GM15510 (cell line): ENCODE data around the gene C19orf12.

Experiments used
- POLR2A ChIP-seq: IDR thresholded peaks from 3 replicates; pipeline ENCODE4 v1.6.1; 2011; ENCODE audit warnings: borderline replicate concordance; ENCODE audit not compliant: insufficient read length; ENCODE audit errors: extremely low read depth

Gene C19orf12

DNA sequence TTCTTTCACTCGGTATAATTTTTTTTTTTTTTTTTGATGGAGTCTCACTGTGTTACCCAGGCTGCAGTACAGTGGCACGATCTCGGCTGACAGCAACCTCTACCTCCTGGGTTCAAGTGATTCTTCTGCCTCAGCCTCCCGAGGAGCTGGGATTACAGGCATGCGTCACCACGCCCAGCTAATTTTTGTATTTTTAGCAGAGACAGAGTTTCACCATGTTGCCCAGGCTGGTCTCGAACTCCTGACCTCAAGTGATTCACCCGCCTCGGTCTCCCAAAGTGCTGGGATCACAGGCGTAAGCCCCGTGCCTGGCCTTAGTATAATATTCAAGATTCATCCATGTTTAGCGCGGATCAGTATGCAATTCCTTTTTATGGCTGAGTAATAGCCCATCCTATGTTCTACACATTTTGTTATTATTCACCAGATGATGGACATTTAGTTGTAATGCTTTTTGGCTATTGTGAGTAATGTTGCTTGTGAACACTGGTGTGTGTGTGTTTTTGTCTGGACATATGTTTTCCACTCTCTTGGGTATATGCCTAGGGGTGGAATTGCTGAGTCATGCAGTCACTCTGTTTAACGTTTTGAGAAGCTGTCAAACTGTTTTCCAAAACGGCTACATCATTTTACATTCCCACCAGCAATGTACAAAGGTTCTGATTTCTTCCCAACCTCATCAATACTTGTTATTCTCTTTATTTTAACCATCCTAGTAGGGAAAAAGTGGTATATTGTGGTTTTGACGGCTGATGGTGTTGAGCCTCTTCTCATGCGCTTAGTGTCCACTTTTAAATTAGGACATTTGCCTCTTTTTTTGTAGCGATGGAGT, 26.9 kb downstream of the C19orf12 start:
- no peak for TF ChIP-seq POLR2A

DNA sequence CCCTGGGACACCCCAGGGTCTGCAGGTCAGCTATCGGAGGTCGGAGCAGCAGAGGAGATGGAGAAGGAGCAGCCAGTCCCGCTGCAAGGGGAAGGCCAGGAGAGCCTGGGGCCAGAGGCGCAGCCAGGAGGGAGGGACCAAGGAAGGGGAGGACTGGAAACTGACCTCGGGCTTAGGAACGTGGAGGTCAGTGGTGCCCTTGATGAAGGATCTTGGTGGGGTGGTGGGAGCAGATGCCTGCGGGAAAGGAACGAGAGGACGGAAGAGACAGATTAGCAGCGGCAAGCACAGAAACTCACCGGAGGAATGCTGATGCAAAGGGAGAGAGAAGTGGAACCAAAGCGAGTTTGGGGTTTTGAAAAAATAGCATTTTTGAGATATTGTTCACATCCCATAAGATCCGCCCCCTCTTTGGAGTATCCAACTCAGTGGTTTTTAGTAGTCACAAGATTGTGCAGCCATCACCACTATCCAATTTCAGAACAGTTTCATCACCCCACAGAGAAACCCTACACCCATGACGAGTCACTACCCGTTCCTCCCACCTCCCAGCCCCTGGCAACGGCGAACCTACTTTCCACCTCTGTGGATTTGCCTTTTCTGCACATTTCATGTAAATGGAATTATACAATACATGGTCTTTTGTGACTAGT, 27.7 kb downstream of the C19orf12 start:
- no peak for TF ChIP-seq POLR2A

DNA sequence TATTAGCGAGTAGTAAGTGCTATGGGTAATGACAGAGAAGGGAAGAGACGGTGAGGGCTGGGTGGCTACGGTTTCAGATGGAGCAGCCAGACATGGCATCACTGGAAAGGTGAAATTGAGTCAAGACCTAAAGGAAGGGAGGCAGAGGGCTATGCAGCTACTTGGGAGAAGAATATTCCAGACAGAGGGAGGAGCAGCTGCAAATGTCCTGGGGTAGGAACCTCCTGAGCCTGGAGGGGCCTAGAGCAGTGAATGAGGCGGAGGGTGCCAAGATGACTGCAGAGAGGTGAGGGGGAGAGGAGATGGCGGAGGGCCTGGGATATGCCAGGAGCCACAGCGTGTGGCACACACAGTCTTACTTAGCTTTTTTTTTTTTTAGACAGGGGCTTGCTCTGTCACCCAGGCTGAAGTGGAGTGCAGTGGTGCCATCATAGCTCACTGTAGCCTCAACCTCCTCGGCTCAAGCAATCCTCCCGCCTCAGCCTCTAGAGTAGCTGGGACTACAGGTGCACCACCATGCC, 28.7 kb downstream of the C19orf12 start:
- no peak for TF ChIP-seq POLR2A

DNA sequence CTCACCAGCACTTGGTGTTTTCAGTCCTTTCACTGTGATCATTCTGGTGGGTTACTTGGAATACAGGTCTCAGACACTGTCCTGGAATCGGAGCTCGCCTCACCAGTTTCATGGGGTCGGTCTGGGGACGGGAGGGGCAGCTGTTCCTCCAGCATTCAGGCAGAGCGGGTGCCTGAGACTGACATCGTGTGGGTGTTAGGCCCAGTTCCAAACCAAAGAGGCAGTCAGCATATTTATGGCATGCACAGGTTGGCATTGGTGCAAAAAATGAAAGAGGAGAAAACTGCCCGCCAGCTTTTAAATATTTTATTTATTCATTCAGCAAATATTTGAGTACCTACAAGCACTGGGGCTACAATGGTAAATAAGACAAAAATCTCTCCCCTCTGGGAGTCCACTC, 29.7 kb downstream of the C19orf12 start:
- no peak for TF ChIP-seq POLR2A

DNA sequence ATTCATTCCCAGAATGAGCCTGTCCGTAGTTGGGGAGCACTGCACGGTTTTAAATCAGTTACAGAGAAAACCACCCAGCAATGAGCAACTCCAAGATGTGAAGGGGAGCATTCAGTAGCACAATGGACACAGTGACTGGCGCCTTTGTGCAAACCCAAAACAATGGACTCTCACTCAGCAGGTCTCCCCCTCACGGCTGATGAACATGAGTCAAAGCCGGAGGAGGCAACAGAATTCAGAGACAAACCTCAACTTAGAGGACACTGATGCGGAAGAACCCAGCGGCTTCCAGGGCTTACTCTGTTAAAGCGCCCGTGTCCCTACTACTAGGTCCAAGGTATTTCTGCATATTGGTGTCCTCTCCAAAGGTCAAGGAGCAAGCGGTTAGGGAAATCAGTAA, 32.1 kb downstream of the C19orf12 start:
- TF ChIP-seq POLR2A = no peak

DNA sequence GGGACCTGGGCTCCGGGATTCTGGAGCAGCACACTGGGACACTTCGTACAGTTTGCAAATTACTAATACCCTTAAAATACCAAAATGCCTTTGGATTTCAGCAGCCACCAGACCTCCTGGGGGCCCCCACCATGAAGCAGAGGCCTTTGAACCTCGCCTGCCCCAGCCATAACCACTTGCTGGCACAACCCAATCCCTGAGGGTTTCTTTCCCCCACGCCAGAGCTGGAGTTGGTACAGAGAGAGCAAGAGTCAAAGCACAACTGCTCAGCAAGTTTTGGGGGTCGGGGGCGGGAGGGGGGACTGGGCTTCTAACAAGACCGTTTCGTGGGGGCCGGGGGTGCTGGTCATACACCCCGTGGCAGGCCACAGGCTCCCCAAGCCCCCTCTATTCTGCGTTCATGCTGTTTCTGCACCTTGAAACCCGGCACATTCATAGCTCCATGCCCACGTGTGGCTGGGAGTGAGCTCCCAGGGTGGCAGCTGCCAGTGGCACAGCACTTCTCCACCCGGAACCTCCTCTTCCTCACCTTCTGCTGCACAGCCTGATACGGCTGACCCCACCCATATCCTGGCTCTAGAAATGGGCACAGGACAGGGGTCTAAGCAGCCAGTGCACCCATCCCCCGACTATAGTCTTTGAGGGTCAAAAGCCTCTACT, 32.7 kb downstream of the C19orf12 start:
- no peak for TF ChIP-seq POLR2A

DNA sequence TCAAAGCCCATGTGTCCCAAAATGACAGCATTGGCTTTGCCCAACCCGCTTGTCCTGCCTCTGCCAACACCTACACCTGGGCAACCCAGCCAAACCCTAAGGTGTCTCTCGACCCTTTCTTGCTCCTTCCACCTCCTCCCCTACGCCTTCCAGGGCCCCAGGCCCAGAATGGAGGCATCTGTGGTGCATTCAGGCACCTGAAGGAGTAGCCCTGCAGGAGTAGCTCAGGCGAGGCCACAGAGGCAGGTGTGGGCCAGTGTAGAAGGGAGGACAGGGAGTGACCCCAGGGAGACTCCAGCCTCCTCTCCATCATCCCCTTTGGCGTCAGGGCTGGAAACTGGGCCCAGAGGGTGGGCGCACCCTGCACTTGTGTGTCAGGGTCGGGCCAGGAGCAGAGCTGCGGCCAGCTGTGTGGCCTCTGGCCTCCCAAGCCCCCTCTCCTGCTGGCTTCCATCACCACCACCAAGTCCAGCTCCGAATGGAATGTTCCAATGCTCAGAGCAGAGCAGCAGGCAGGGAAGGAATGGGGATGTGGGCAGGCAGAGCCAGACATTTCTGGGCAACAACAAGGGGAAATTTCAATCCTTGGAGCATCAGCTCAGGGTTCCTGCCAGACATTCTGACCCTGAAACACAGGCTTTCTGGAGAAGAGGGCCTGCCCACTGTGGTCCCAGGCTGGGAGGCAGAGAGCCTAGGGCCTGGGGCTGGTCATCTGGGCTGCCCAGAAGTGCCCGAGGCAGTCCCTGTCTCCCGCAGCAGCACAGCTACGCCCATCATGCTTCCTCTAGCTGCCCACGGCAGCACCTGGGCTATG, 33.4 kb downstream of the C19orf12 start:
- no peak for TF ChIP-seq POLR2A

DNA sequence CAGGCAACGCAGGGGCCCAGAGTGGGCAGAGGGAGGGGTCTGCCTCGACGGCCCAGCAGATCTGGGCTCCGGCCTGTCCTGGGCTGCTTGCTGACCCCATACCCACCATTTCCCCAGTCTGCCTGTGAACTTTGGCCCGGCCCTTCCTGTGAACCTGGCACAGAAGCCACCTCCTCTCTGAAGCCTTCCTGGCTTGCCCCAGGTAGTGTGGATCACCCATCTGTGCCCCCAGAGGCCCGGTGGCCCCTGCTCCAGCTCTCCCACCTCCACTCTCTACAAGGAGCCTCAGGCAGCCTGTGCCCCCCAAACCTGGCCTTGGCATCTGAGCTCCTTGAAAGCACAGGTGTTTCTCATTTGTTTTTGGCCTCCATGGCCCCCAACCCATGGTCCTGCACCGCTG, 34.1 kb downstream of the C19orf12 start:
- TF ChIP-seq POLR2A = no peak

DNA sequence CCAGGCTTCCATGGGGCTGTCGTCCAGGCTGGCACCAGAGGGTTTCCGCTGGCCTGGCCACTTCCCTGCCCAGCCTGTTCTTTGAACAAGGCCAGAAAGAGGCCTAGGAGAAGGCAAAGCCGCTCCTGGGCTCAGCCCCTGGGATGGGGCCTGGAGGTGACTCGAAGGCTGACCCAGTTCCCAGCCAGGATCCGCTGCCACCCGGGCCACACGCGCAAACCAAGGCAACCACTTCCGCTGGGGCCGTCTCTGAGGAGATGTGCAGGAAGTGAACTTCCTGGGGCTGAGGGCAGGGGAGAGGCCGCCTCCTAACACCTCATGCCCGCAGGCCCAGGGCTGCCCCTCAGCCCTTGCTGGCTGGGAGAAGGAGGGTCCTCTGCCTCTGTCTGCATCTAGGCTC, 34.6 kb downstream of the C19orf12 start:
- no peak for TF ChIP-seq POLR2A

DNA sequence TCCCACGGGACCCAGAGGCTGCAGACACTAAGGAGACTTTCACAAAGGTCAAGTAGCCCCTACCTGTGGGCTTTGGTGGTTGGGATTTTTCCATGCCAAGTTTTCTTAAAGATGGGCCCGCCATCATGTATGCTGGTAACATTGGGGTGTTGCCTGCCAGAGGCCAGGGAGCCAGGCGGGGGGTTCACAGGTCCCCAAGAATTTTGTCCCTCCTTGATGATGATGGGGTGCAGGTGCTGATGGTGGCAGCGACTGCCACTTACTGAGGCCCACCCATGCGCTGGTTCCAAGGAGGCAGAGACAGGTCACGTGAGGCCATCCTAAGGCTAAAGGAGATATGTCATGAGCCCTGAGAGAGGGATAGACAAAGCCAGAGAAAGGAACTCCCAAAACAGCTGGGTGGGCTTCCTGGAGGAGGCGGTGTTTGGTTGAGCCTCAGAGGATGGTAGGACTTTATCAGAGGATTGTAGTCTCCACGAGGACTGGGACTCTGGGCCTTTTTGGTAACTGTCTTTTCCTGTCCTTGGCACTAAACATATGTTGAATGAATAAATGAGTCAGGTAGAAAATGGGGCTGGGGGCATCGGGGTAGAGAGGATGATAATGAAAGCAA, 35.4 kb downstream of the C19orf12 start:
- no peak for TF ChIP-seq POLR2A

DNA sequence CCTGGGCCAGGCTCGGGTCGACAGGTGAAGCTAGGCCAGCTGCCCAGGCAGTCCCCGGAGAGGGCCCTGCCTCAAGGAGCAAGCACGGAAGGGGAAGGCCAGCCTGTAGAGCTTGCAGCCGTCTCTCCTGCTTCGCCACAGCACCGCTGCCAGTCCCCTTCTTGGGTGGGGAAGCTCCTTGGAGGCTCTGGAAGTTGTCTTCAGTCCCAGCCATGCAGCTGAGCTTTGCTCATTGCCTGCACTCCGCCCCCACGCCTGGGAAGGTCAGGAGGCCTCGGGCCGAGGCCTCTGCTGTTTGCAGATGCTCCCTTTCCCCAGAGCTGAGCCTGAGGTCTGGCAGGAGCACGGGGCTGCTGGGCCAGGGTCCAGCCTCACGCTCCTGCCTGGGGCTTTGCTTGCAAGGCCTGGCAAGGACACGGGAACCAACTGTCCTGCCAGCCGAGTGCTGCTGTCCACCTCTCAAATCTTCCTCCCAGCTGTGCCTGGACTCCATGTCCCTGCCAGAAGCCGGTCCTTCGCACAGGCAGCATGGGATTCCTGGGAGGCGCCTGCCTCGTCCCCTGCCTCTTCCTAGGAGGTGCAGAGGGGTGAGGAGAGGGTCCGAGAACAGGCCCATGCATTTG, 36.5 kb downstream of the C19orf12 start:
- no peak for TF ChIP-seq POLR2A

DNA sequence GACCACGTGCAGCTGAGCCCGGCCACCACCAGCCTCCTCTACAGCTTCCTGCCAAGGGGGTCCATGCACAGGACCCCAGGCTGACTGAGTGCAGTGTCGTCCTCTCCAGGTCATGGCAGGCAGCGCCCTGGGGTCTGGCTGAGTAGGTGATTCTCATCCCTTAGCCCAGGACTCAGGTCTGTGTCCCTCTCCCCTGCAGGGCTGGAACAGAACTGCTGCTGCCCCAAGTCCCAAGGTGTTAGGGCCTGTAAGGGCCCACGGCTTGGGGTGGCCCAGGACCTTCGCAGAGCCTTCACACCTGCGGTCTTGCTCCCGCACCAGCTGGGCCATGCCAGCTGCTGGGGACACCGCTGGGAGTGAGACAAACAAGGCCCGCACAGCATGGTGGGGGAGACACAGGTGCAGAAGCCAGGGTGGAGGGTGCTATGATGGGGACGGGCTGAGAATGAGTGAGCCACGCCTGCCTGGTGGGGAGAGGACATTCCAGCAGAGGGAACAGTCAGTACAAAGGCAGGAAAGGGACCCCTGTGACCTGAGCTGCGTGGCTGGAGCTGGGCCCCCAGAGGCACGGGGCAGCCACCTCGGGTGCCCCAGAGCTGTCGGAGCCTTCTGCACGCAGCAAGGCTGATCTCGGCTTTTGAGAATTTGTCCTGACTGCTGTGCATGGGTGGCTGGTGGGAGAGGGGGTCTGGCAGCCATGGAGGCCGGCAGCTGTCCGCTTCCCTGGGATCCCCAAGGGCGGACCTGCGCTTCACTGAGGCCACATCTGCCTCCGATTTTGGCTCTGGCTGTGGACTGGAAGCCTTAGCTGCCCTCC, 37.9 kb downstream of the C19orf12 start:
- TF ChIP-seq POLR2A = no peak

DNA sequence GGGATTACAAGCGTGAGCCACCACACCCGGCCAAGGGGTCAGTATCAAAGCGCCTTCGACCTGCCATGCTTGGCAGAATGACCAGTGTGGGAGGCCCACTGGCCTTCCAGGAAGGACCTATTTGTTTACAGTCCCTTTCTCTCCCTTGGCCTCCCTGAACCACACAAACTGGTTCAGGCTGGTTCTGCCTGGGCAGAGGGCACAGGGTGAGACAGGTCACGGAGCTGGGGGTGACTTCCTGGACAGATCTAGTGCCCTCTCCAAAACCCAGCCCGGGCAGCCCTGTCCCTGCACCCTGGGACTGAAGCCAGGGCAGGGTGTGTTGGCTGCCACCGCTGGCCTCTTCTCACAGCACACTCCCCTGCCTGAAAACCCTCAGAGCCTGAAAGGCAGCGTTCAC, 38.5 kb downstream of the C19orf12 start:
- no peak for TF ChIP-seq POLR2A
